HG03521 (cell line): ENCODE results near the gene UGT1A4.
"Not testable (repeated sequence)": the region's sequence is repeated elsewhere in the genome, so short reads cannot be mapped to it uniquely, and the experiment has no call there.

Source experiments
- ATAC-seq: cut with Tn5 transposase; IDR thresholded peaks from one replicate; pipeline ENCODE4 v1.9.1; 2021; ENCODE audit warnings: mild to moderate bottlenecking, moderate library complexity; ENCODE audit not compliant: unreplicated experiment

The UGT1A4 gene

GRCh38 chr2:233699424-233700027 lies 19.0 kb upstream of the UGT1A4 start:
- ATAC-seq, result no peak

- no peak for ATAC-seq
These were observed 18.4 kb upstream of the UGT1A4 start for GRCh38 chr2:233700028-233700635.

GRCh38 chr2:233700842-233701241 lies 17.7 kb upstream of the UGT1A4 start:
- ATAC-seq, result not testable (repeated sequence)

GRCh38 chr2:233702238-233702637 lies 16.3 kb upstream of the UGT1A4 start:
- no peak for ATAC-seq

- no peak for ATAC-seq
These were observed 12.5 kb upstream of the UGT1A4 start for GRCh38 chr2:233705911-233706506.

GRCh38 chr2:233706720-233707119 lies 11.8 kb upstream of the UGT1A4 start:
- no peak for ATAC-seq

GRCh38 chr2:233707940-233708644 lies 10.4 kb upstream of the UGT1A4 start:
- no peak for ATAC-seq

- ATAC-seq, result no peak
These were observed 9.6 kb upstream of the UGT1A4 start for GRCh38 chr2:233708942-233709341.

- ATAC-seq, result peak; percentile 54
These were observed 7.1 kb upstream of the UGT1A4 start for GRCh38 chr2:233711312-233712008.

GRCh38 chr2:233712611-233713261 lies 5.8 kb upstream of the UGT1A4 start, which contains the start of gene UGT1A5:
UGT1A5 (plus strand) TSS chr2:233712907; CDS start chr2:233712992, 85 bp downstream.
- no peak for ATAC-seq

GRCh38 chr2:233713262-233713615 lies 5.3 kb upstream of the UGT1A4 start:
- ATAC-seq, result no peak

- no peak for ATAC-seq
These were observed 4.4 kb upstream of the UGT1A4 start for GRCh38 chr2:233714121-233714520.

- ATAC-seq, result no peak
These were observed 10.3 kb downstream of the UGT1A4 start, which contains the start of gene UGT1A3 for GRCh38 chr2:233728723-233729301. UGT1A3 (plus strand) TSS chr2:233729042; CDS start chr2:233729127, 85 bp downstream.

GRCh38 chr2:233736868-233737653 lies 18.5 kb downstream of the UGT1A4 start:
- ATAC-seq, result not testable (repeated sequence)

- no peak for ATAC-seq
These were observed 22.3 kb downstream of the UGT1A4 start for GRCh38 chr2:233740870-233741269.

- no peak for ATAC-seq
These were observed 25.1 kb downstream of the UGT1A4 start for GRCh38 chr2:233743464-233744259.

GRCh38 chr2:233745073-233745755 lies 26.7 kb downstream of the UGT1A4 start:
- no peak for ATAC-seq

- not testable (repeated sequence) for ATAC-seq
These were observed 27.3 kb downstream of the UGT1A4 start for GRCh38 chr2:233745838-233746237.
